ENCODE results near the gene PRPH.

DNA sequence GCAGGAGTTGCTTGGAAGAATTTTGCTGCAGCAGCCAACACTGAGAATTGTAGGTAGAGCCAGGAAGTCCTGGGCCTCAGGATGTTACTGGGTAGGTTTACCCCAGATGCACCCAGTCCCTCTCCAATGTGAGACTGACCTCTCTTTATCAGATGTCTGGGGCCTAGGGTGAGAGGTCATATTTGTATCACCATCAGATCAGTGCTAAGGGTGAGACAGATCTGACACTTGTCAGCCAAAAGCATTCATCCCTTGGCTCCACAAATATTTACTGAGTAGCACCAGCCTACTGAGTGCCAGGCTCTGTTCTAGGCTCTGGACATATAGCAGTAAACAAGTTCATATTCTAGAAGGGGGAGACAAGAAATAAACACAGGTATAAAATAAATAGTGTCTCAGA lies 32.4 kb downstream of the PRPH start:
- no peak for TF ChIP-seq SNAI2 (CRISPR knock-in tag; IDR thresholded peaks at IDR 0.05)
- TF ChIP-seq ZC3H10 (CRISPR knock-in tag; IDR thresholded peaks at IDR 0.05): no peak
- TF ChIP-seq ZFP3 (CRISPR knock-in tag; IDR thresholded peaks at IDR 0.05): no peak
- TF ChIP-seq ZFP30 (CRISPR knock-in tag; IDR thresholded peaks at IDR 0.05): no peak
- no peak for TF ChIP-seq PATZ1 (CRISPR knock-in tag; IDR thresholded peaks at IDR 0.05; ENCODE audit: borderline replicate concordance)
- no peak for TF ChIP-seq RARB (CRISPR knock-in tag; IDR thresholded peaks at IDR 0.05)
- TF ChIP-seq, protein P1, sequence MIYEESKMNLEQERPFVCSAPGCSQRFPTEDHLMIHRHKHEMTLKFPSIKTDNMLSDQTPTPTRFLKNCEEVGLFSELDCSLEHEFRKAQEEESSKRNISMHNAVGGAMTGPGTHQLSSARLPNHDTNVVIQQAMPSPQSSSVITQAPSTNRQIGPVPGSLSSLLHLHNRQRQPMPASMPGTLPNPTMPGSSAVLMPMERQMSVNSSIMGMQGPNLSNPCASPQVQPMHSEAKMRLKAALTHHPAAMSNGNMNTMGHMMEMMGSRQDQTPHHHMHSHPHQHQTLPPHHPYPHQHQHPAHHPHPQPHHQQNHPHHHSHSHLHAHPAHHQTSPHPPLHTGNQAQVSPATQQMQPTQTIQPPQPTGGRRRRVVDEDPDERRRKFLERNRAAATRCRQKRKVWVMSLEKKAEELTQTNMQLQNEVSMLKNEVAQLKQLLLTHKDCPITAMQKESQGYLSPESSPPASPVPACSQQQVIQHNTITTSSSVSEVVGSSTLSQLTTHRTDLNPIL (CRISPR knock-in tag; IDR thresholded peaks at IDR 0.05; ENCODE audit: low read depth): no peak
- TF ChIP-seq OSR1 (CRISPR knock-in tag; IDR thresholded peaks at IDR 0.05): no peak
- TF ChIP-seq TCF4 (CRISPR knock-in tag; IDR thresholded peaks at IDR 0.05; ENCODE audit: borderline replicate concordance): no peak
- TF ChIP-seq ZNF70 (CRISPR knock-in tag; IDR thresholded peaks at IDR 0.05): no peak
